ENCODE data around the gene LCE1E.

LCE1E gene

GRCh38 chr1:152777510-152778137 is 8.4 kb upstream of the LCE1E start:
- H3K27ac ChIP-seq, result no peak overlapping the region
- no peak for TF ChIP-seq ZFX (IDR thresholded peaks at IDR 0.05; ENCODE audit: borderline replicate concordance)
- TF ChIP-seq, protein P1, sequence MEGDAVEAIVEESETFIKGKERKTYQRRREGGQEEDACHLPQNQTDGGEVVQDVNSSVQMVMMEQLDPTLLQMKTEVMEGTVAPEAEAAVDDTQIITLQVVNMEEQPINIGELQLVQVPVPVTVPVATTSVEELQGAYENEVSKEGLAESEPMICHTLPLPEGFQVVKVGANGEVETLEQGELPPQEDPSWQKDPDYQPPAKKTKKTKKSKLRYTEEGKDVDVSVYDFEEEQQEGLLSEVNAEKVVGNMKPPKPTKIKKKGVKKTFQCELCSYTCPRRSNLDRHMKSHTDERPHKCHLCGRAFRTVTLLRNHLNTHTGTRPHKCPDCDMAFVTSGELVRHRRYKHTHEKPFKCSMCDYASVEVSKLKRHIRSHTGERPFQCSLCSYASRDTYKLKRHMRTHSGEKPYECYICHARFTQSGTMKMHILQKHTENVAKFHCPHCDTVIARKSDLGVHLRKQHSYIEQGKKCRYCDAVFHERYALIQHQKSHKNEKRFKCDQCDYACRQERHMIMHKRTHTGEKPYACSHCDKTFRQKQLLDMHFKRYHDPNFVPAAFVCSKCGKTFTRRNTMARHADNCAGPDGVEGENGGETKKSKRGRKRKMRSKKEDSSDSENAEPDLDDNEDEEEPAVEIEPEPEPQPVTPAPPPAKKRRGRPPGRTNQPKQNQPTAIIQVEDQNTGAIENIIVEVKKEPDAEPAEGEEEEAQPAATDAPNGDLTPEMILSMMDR (IDR thresholded peaks at IDR 0.05), result peak; percentile 89

- no peak for TF ChIP-seq ZFX (IDR thresholded peaks at IDR 0.05; ENCODE audit: borderline replicate concordance)
- TF ChIP-seq, protein P1 (IDR thresholded peaks at IDR 0.05), result no peak
- H3K27ac ChIP-seq, result no peak overlapping the region
Measured at GRCh38 chr1:152783095-152783494, 3.0 kb upstream of the LCE1E start.

DNA sequence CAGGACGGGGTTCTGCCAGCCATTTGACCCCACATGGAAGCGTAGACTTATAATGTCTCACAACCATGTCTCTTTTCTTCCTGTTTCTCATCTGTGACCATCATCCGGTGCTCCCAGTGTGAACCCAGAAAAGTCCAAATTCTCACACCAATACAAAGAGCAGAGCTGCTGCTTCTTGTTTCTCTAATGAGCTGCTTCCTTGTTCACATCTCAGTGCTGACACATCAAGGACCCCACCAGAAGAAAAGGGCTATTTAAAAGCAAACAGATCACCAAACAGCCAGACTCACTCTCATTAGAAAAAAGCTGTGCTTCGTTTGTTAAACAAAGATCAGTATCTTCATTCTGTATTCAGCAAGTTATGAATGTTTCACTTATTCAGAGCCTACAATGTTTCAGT is 9.6 kb downstream of the LCE1E start:
- TF ChIP-seq, protein P1 (IDR thresholded peaks at IDR 0.05), result no peak
- TF ChIP-seq ZFX (IDR thresholded peaks at IDR 0.05; ENCODE audit: borderline replicate concordance), result no peak
- H3K27ac ChIP-seq, result no peak overlapping the region

GRCh38 chr1:152796421-152796820 is 10.4 kb downstream of the LCE1E start, which contains the start of gene LCE1D:
Gene LCE1D, plus strand, starts transcription at chr1:152796721. Its CDS starts 1,074 bp downstream, at chr1:152797795.
- TF ChIP-seq, protein P1 (IDR thresholded peaks at IDR 0.05), result no peak
- no peak for TF ChIP-seq ZFX (IDR thresholded peaks at IDR 0.05; ENCODE audit: borderline replicate concordance)
- H3K27ac ChIP-seq, result no peak within 1 kb of the TSS

DNA sequence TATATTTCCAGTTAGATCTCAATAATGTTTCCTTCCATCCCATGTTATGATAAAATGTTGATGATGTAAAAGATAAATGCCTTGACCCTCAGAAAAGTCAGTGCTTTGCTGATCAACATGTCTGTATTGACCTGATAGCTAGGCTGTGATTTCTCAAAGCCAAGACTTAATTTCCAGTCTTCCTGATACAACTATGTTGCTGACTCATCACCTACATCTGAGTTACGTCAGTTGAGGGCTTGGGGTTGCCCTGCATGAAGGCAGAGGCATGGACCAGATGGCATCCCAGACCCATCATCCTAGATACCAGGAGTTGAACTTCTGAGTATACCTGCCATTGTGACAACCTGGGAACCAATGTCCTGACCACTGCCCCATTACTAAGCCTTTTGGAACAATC is 15.3 kb downstream of the LCE1E start:
- no peak overlapping the region for H3K27ac ChIP-seq
- TF ChIP-seq, protein P1 (IDR thresholded peaks at IDR 0.05), result no peak
- no peak for TF ChIP-seq ZFX (IDR thresholded peaks at IDR 0.05; ENCODE audit: borderline replicate concordance)

GRCh38 chr1:152806576-152806975 is 20.5 kb downstream of the LCE1E start, which contains the start of gene LCE1C:
Gene LCE1C, minus strand, starts transcription at chr1:152806651. Its CDS starts 1,173 bp downstream, at chr1:152805478.
- no peak within 1 kb of the TSS for H3K27ac ChIP-seq
- TF ChIP-seq, protein P1 (IDR thresholded peaks at IDR 0.05), result no peak
- TF ChIP-seq ZFX (IDR thresholded peaks at IDR 0.05; ENCODE audit: borderline replicate concordance), result no peak

- H3K27ac ChIP-seq, result no peak overlapping the region
- TF ChIP-seq ZFX (IDR thresholded peaks at IDR 0.05; ENCODE audit: borderline replicate concordance), result no peak
- TF ChIP-seq, protein P1 (IDR thresholded peaks at IDR 0.05), result no peak
Measured at GRCh38 chr1:152811050-152811449, 25.0 kb downstream of the LCE1E start.
